Gastroesophageal sphincter (tissue), 3 donors: Measurements from ENCODE around the gene KYAT1.

Experiments used
- EP300 ChIP-seq: sonication (generic); formaldehyde crosslinking; IDR thresholded peaks from one replicate; pipeline ENCODE4 v1.6.1; 2017; ENCODE audit warnings: antibody characterized with exemption, mild to moderate bottlenecking
- POLR2A ChIP-seq, 2 donors: fragments of 450-650 bp; IDR thresholded peaks; one replicate each; pipeline ENCODE4 v1.6.1; 2017; ENCODE audit warnings: antibody characterized with exemption in 2 of 2, mild to moderate bottlenecking in 2 of 2, moderate library complexity in 1 of 2
- TF ChIP-seq, protein P1 (sequence below), 4 experiments: fragments of 200-600 bp in 2 of 4; fragments of 450-650 bp in 2 of 4; sonication (generic) in 1 of 4; IDR thresholded peaks; one replicate each; pipeline ENCODE4 v1.5.1; 2017 to 2019; ENCODE audit warnings: antibody characterized with exemption in 4 of 4, mild to moderate bottlenecking in 2 of 4, moderate library complexity in 2 of 4

DNA sequence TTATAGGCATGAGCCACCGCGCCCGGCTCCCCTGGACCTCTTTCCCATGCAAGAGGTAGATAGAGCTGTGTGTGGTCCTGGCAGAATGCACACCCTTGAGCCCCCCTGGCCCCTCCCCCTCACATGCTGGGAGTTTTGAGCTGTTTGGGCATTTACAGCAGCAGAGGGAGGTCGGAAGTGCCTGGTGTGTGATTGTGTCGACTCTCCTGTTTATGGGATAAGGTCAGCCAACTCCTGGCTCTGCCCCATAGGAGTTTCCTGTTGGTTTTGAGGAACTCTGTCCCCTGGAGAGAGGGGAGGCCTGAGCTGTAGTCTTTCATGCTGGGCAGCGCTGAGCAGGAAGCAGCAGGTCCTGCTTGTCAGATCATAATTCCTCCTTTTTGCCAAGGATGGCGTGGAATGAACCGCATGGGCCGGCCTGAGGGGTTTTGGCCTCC is 6.2 kb upstream of the KYAT1 start:
- TF ChIP-seq POLR2A (IDR thresholded peaks at IDR 0.05): no peak
- TF ChIP-seq, protein P1, sequence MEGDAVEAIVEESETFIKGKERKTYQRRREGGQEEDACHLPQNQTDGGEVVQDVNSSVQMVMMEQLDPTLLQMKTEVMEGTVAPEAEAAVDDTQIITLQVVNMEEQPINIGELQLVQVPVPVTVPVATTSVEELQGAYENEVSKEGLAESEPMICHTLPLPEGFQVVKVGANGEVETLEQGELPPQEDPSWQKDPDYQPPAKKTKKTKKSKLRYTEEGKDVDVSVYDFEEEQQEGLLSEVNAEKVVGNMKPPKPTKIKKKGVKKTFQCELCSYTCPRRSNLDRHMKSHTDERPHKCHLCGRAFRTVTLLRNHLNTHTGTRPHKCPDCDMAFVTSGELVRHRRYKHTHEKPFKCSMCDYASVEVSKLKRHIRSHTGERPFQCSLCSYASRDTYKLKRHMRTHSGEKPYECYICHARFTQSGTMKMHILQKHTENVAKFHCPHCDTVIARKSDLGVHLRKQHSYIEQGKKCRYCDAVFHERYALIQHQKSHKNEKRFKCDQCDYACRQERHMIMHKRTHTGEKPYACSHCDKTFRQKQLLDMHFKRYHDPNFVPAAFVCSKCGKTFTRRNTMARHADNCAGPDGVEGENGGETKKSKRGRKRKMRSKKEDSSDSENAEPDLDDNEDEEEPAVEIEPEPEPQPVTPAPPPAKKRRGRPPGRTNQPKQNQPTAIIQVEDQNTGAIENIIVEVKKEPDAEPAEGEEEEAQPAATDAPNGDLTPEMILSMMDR (IDR thresholded peaks at IDR 0.05): no peak
- TF ChIP-seq EP300: no peak
